ENCODE measurements around the gene BARX1. TPM values are rescaled to one million over a fixed set of nuclear protein-coding genes. Genes with fewer than 3 reads are reported as not detected.
"Not testable (repeated sequence)": the region's sequence is repeated elsewhere in the genome, so short reads cannot be mapped to it uniquely, and the experiment has no call there.

The BARX1 gene
- total RNA-seq, 1 donor from 2014 or later, result 15.2 TPM

- DNase-seq, result no peak
Observed at GRCh38 chr9:93951655-93952118, 3.5 kb downstream of the BARX1 start.

- DNase-seq, result no peak
Observed at GRCh38 chr9:93950619-93951601, 4.2 kb downstream of the BARX1 start.

DNA sequence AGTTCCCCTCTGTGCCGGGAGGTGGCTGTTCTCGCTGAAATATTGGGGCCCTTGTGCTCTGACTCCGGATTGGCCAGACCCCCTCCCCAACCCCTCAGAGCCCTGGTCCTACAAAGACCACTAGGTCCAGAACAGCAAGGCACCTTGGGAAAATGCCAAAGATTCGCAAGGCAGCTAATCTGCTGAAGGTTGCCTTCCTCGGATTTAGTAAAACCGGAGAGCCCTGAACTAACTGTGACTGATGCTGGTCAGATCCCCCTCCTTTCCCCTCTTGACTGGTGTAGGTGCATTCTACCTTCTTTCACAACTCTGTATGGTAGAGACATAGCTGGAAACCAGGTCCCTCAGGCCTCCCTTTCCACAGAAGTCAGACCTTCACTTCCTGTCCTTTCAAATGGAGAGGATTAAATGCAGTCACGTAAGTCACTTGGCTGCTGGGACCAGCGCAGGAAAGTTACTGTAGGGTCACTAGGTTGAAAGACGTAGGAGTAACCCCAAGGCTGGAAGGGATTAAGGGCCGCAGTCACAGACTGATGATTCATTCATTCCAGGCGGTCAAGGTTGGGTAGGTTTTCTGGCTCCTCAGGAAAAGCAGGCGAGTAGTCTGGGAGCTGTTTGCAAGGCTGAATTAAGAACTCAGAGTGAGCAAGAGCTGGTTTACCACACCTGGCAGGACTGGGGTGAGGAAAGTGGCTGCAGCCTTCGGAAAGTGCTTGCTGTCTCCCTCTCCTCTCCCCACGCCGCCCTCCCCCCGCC, 5.3 kb downstream of the BARX1 start:
- no peak for DNase-seq

DNA sequence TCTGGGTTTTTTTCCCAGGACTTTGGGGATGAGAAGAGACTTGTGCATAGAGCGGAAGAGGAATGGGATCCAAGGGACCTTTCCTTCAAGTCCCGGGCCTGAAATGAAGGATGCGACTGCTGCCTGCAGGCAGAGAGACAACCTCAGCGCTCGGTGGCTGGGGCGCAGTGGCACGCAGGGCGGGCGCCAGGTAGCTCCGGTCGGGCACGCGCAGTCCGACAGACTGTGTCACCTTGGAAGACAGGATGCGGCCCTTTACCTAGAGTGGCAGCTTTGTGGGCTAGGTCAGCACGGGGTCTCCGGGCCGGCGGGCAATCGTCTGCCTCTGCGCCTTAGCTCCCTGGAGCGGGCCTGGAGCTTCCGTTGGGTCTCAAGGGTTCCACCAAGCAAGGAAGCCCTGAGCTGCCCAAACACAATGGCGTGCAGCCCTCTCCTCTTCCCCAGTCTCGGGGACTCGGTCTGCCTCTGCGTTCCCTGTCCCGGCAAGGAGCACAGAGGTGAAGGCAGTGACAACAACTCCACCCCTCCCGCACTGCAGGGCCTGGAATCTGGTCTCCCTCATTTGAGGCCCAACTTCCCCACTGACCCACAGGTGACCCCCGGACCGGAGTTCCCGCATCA, 6.0 kb downstream of the BARX1 start:
- no peak for DNase-seq

- no peak for DNase-seq
Observed at GRCh38 chr9:93948441-93949072, 6.6 kb downstream of the BARX1 start.

DNA sequence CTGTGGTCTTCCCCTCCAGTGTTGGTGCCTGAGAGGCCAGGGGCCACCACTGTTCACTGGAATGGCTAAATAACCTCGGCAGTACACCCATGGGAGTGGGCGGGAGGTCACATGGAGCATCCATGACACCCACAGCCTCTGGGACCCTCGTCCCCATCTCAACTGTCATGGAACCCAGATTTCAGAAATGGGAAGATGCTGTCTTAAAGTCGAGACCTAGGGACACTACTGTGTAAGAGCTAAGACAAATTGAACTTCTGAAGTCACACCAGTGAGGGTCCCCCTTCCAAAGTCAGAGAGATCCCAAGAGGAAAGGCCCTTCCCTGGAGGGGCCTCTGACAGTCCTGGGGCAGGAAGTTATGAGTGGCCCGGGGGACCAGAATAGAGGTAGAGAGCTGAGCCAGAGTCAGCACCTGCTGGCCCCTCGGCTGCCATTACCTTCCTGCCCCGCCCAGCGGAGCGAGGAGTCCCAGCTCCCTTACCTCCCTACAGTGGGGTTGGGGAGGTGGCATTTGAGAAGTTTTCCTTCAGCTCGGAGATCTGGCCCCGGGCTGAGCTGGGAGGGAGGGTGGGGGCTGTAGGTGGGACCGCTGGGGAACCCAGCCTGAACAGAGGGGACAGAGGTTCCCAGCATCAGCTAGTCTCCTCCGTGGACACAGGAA, 7.6 kb downstream of the BARX1 start:
- no peak for DNase-seq

DNA sequence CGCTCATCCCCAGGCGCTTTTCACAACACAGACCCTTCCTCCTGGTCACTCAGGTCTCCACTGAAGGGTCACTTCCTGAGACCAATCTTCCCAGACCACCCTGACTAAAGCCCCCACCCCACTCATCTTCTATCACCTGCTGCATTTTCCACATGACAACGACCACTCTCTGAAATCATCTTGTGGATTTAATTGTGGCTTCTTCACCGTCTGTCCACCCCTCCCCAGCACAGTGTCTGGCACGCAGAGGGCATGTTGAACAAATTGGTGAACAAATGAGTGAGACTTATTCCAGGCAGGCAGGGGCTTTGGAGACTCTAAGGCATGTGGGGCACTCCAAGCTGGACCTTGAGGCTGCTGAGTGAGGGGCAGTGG, 8.8 kb downstream of the BARX1 start:
- no peak for DNase-seq

DNA sequence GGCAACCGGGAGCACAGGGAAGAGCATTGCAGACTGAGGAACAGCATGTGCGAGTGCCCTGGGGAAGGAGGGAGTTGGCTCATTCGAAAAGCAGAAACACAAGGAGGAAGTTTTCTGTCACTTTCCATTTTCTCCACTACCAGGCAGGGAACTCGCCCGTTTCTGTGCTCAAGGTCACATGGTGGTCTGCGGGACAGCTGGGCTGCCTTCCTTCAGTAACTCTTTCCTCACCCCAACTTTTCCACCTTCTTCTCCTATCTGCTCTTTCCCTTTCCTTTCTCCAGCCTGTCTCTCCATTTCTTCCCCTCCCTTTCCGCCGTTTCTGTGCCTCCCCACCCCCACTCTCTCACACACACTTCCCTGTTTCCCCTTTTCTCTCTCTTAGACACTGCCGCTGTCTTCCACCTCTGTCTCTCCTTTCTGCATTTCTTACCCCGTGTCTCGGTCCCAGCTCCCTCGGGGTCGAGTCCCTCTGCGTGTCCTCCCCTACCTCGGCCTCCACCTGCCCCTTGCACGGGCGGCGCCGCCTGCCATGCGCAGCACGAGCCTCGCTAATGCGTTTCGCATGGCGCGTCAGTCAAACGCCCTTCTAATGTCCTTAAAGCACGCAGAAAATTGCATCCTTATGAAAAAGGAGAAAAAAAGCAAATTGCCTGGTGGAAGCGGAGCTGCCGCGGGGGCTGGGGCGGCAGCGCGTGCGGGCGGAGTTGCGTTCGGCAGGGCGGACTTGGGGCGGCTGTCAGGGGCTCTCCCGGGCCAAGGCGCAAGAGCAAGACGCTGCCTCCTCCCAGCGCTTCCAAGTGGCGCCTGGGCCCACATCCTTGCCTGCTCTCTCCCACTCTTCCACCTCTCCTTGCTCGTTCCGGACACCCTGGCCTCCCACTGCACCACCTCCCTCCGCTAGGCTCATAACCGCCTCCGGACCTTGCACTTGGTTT, 9.5 kb downstream of the BARX1 start:
- no peak for DNase-seq

- DNase-seq, result no peak
Observed at GRCh38 chr9:93944011-93944410, 11.1 kb downstream of the BARX1 start.

GRCh38 chr9:93942161-93942560, 13.0 kb downstream of the BARX1 start:
- DNase-seq, result no peak

DNA sequence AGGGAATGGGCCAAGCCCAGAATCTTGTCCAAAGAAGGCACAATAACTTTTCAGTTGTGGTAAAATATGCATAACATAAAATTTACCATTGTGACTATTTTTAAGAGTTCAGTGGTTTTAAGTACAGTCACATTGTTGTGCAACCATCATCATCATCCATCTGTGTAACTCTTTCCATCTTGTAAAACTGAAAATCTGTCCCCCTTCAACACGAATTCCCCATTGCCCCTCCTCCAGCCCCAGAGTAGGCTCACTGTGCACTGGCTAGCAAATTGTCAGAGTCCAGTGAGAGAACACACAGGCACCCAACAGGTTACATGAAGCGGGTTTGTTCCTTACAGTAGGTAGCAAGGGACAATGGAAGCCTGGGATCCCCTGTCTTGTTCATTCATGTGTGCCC, 13.7 kb downstream of the BARX1 start:
- no peak for DNase-seq

- DNase-seq, result no peak
Observed at GRCh38 chr9:93940951-93941350, 14.2 kb downstream of the BARX1 start.

GRCh38 chr9:93939589-93939988, 15.6 kb downstream of the BARX1 start:
- not testable (repeated sequence) for DNase-seq

- no peak for DNase-seq
Observed at GRCh38 chr9:93937193-93937592, 18.0 kb downstream of the BARX1 start.

DNA sequence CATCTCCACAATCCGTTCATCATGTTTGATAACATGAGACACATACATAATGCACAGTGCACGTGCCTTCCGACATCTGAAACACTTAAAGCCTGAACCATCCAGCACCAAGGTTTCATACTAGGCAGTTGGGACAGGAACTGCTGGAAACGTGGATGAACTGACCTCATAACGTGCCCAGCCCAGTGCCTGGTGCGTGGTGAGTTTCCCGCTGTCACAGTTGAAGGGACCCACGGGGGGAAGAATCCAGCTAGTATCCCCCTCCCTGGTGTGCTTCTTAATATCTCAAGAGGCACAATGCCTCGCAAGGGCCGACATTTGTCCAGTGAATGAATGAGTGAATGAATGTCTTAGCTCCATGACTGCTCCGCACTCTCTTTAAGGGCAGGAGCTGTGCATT, 23.2 kb downstream of the BARX1 start:
- DNase-seq, result no peak

- DNase-seq, result no peak
Observed at GRCh38 chr9:93930070-93930469, 25.1 kb downstream of the BARX1 start.

- DNase-seq, result no peak
Observed at GRCh38 chr9:93929231-93929630, 25.9 kb downstream of the BARX1 start.

- no peak for DNase-seq
Observed at GRCh38 chr9:93922535-93922934, 32.6 kb downstream of the BARX1 start.

GRCh38 chr9:93920131-93920800, 34.9 kb downstream of the BARX1 start:
- DNase-seq, result peak; percentile 32

DNA sequence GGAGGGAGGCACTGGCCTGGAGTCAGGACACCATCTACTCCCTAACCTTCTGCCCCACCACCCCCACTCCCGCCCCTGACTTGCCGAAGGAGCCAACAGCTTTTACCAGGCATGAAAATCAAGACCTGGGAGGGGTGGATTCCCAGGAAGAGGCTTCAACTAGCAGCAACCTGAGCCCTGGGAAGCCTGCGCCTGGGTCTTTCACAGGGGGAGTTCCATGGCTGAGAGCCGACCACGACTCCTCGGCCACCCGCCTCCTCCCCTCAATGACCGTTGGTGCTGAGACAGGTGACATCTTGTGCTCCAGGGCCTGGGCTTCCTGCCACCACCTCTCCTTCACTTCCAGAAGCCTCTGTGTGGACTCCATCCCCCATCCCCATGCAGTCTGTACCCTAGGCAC, 37.1 kb downstream of the BARX1 start:
- DNase-seq, result no peak

Measured in tongue (tissue), 2 donors.